Activated CD4-positive, CD25-positive, alpha-beta regulatory T cell treated with anti-CD3 and anti-CD28 coated beads, Interleukin-2, amount 50 U/mL, for 24 hours (primary cell): Measurements from ENCODE around the gene NUDC.
"Not testable (repeated sequence)": the region's sequence is repeated elsewhere in the genome, so short reads cannot be mapped to it uniquely, and the experiment has no call there.

Experiments used
- ATAC-seq, 2 donors: fragments of 150-1000 bp; cut with Tn5 transposase; one replicate each; pipeline ENCODE4 v1.10.0; 2021; ENCODE audit warnings: mild to moderate bottlenecking in 1 of 2, moderate library complexity in 1 of 2

The NUDC gene

GRCh38 chr1:26951821-26952497, 30.4 kb downstream of the NUDC start:
- ATAC-seq, result no peak

- no peak for ATAC-seq
These were observed 31.8 kb downstream of the NUDC start for GRCh38 chr1:26953374-26953773.

- ATAC-seq, result no peak
These were observed 34.8 kb downstream of the NUDC start for GRCh38 chr1:26956321-26956720.

DNA sequence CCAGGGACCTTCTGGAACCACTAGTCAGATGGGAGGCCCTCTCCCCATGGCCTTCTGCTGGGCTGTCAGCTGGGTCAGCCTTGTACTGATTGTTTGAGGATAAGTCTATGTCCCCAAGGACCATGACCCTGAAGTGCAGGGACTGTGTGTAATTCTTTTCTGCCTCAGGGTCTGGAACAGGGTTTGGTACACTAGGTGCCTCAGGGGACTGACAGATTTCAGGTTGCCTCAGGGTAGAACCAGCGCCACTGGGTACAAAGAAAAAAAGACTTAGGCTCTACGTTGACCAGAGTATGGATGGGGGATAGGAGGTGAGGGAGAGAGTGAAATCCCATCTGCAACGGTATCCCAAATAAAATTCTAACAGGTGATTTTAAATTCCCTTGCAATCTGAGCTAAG, 35.8 kb downstream of the NUDC start:
- ATAC-seq, result no peak

- no peak for ATAC-seq
These were observed 37.7 kb downstream of the NUDC start for GRCh38 chr1:26959270-26959669.

GRCh38 chr1:26959722-26960624, 38.4 kb downstream of the NUDC start, which contains the start of gene KDF1:
Gene KDF1 (minus strand): TSS chr1:26960468. CDS start chr1:26952380, 8,088 bp downstream.
- ATAC-seq, result peak; percentile 74 to 79

DNA sequence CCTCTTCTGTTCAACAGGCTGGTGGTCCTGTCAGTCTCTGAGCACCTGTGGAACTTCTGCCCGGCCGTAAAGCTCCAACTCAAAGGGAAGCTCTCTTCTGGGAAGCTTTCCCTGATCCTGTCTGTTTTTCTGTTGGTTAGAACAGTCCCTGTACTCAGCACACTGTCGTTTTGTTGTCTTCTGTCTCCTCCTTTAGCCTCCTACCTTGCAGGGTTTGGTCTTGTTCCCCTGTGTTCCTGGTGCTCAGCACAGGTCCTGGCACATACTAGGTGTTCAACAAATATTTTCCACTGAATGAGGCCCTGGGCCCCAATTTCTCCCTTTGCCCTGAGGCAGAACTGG, 39.1 kb downstream of the NUDC start:
- no peak for ATAC-seq

GRCh38 chr1:26961826-26962225, 40.3 kb downstream of the NUDC start:
- ATAC-seq, result no peak

DNA sequence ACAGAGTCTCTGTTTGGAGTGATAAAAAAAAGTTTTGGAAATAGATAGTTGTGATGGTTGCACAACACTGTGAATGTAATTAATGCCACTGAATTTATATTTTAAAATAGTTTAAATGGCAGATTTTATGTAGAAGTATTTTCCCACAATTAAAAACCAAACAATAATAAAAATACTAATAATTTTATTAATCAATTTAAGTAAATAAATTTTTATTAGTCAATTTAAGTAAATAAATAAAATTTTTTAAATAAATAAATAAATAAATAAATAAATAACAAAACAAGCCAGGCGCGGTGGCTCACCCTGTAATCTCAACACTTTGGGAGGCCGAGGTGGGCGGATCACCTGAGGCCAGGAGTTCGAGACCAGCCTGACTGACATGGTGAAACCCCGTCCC, 43.7 kb downstream of the NUDC start:
- no peak for ATAC-seq

DNA sequence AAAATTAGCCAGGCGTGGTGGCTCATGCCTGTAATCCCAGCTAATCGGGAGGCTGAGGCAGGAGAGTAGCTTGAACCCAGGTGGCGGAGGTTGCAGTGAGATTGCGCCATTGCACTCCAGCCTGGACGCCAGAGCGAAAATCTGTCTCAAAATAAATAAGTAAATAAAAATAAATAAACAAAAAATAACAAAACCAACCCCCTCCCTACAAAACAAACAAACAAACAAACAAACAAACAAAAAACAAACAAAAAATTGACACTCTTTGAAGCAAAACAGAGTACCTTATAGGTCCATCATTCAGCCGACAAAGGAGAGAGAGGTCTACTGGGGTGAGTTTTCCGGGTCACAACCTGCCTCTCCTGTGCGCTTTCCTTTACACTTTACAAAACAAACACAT, 44.1 kb downstream of the NUDC start:
- ATAC-seq, result no peak

- ATAC-seq, result no peak
These were observed 49.3 kb downstream of the NUDC start for GRCh38 chr1:26970810-26971209.

DNA sequence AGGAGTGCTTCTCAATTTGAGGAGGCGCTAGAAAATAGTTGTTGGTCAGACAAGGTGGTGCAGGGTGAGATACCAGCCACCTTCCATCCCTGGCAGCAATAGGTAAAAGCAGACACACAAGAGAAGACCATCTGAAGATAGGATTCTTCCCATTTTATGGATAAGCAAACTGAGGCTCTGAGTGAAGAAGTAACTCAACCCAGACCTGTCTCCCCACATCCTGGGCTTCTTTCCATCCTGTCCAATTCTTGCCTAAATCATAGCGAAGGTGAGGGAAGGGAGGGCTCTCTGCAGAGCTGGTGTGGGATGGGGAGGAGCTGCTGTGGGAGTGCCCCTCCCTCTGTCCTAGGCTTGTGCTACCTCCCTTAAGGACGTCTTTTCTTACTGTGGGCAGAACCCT, 50.0 kb downstream of the NUDC start:
- no peak for ATAC-seq

GRCh38 chr1:26972390-26972789, 50.8 kb downstream of the NUDC start:
- ATAC-seq, result no peak

- ATAC-seq, result no peak
These were observed 51.3 kb downstream of the NUDC start for GRCh38 chr1:26972821-26973220.

- ATAC-seq, result no peak
These were observed 55.3 kb downstream of the NUDC start for GRCh38 chr1:26976621-26977510.

DNA sequence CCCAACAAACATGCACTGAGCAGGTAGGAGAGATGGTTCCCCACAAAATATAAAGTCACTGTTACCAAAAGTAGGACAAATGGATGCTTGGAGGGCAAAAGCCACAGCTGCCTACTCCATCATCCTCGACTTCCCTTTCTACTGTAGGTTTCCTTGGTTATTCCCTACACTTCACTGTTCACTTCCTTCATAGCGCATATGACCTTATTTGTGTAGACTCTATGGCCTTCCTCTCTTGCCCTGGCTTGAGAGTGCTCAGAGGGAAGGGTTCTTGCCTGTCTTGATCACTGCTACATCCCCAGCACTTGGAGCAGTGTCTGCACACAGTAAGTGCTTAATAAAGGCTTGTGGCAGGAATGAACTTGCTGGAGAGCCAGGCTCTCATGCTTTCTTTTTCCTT, 57.4 kb downstream of the NUDC start:
- no peak for ATAC-seq

GRCh38 chr1:26981146-26981846, 59.8 kb downstream of the NUDC start:
- no peak for ATAC-seq

DNA sequence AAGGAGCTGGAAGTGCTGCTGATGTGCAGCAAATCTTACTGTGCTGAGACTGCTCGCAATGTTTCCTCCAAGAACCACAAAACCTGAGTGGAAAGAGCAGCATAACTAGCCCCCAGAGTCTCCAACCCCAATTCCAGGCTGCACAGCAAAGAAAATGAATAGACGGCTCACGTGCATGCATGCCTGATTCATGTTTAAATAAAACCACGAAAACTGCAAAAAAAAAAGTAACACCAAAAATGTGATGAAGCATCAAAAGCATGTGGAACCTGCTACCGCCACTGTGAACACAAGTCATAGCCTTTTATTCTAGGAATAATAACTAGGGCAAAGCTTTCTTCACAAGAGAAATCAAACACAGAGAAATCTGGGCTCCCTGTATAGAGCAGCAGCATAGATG, 62.3 kb downstream of the NUDC start:
- no peak for ATAC-seq

DNA sequence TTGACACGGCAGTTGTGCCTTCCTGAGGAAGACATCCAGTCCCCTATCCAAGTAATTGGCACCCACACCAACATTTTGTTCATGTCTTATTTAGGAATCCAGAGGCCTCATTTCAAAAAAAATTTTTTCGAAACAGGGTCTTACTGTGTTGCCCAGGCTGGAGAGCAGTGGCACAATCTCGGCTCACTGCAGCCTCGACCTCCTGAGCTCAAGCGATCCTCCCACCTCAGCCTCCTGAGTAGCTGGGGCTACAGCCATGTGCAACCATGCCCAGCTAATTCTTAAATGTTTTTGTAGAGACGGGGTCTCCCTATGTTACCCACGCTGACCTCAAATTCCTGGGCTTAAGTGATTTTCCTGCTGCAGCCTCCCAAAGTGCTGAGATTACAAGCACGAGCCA, 62.7 kb downstream of the NUDC start:
- no peak for ATAC-seq

- ATAC-seq, result no peak
These were observed 65.1 kb downstream of the NUDC start for GRCh38 chr1:26986658-26987057.

DNA sequence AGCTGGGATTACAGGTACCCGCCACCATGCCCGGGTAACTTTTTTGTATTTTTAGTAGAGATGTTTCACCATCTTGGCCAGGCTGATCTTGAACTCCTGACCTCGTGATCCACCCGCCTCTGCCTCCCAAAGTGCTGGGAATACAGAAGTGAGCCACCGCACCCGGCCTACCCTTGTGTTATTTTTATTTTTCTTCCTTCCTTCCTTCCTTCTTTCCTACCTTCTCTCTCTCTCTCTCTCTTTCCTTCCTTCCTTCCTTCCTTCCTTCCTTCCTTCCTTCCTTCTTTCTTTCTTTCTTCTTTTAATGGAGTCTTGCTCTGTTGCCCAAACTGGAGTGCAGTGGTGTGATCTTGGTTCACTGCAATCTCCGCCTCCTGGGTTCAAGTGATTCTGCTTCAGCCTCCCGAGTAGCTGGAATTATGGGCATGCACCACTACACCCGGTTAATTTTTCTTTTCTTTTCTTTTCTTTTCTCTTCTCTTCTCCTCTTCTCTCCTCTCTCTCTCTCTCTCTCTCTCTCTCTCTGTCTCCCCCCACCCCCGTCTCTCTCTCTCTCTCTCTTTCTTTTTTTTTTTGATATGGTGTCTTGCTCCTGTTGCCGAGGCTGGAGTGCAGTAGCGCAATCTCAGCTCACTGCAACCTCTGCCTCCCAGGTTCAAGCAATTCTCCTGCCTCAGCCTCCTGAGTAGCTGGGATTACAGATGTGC, 68.0 kb downstream of the NUDC start:
- ATAC-seq, result not testable (repeated sequence)
